ENCODE measurements around the gene DLG2.
"Not testable (repeated sequence)": the region's sequence is repeated elsewhere in the genome, so short reads cannot be mapped to it uniquely, and the experiment has no call there.

The DLG2 gene

DNA sequence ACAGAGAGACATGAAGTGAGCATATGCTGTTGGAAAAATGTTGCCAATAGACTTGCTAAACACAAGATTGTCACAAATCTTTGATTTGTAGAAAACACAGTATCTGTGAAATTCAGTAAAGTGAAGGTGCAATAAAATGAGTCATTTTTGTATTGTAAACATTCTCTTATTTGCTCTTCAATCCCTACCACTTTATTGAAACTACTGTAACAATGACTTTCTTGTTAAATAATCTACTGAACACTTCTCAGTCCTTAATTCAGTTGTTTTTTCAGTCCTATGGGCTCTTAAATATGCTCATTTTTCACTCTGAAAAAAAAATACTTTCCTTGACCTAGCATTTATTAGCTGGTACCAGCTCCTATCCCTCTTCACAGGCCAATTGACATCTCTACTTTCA is 531.9 kb downstream of the DLG2 start:
- no peak for DNase-seq

DNA sequence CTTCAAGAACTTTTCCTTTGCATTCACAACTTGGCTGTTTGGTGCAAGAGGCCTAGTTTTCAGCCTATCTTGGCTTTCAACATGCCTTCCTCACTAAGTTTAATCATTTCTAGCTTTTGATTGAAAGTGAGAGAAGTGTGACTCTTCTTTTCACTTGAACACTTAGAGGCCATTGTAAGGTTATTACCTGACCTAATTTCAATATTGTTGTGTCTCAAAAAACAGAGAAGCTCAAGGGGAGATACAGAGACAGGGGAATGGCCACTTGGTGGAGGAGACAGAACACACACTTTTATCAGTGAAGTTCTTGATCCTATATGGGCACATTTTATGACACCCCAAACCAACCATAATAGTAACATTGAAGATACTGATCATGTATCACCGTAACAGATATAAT is 532.3 kb downstream of the DLG2 start:
- no peak for DNase-seq

DNA sequence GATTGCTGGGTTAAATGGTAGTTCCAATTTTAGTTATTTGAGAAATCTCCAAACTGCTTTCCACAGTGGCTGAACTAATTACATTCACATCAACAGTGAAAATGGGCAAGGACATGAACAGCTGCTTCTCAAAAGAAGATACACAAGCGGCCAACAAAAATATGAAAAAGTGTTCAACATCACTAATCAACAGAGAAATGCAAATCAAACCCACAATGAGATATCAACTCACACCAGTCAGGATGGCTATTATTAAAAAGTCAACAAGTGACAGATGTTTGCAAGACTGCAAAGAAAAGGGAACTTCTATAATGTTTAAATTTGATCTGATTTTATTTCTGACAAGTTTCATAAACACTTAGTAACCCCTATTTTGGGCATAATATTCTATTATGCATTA is 537.5 kb downstream of the DLG2 start:
- DNase-seq: no peak

DNA sequence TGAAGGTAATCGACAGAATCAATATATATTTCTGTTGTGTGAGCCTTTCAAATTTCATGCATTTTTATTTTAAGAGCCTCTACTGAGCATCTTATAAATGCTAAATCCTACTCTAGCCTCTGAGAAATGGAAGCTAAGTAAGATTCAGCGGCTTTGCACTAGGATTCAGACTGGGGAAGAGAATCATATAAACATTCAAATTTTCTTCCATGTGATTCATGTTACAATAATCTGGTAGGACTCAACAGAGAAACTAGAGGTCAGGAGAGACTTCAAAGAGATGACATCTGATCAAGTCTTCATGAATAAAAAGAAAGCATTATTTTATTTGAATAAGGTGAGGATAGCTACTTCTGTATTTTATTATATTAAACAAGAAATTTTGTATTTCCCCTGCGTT is 538.9 kb downstream of the DLG2 start:
- no peak for DNase-seq

DNA sequence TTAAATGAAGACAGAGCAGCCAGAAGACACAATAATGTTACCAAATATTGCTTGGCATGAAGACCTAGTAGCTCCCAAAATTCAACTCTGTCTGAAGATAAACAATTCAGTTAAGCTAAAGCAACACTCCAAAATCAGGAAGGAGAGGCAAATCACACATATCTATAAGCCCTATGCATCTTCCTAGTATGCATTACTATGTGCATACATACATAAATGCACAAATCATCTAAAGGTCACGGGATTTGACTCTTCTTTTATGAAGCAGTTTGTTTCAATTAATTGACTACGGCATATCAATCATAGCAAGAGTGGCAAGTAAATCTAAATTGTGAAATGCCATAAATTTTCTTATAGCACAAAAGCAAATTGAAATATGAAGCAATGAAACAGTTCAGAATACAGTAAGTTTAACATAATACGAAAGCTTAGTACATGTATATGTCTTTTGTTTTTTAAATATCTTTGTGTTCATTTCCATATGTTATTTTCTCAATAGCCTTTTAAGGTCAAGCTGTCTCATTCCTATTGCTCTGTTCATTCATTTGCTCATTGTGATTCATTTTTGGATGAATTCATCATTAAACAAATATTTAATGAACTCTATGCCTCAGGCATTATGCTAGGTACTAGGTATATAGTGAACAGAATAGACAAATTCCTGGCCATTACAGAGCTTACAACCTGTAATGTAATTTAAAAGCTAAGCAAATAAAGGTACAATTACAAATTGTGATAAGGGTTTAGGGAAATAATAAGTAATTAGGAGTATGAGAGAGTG is 540.5 kb downstream of the DLG2 start:
- DNase-seq: no peak

DNA sequence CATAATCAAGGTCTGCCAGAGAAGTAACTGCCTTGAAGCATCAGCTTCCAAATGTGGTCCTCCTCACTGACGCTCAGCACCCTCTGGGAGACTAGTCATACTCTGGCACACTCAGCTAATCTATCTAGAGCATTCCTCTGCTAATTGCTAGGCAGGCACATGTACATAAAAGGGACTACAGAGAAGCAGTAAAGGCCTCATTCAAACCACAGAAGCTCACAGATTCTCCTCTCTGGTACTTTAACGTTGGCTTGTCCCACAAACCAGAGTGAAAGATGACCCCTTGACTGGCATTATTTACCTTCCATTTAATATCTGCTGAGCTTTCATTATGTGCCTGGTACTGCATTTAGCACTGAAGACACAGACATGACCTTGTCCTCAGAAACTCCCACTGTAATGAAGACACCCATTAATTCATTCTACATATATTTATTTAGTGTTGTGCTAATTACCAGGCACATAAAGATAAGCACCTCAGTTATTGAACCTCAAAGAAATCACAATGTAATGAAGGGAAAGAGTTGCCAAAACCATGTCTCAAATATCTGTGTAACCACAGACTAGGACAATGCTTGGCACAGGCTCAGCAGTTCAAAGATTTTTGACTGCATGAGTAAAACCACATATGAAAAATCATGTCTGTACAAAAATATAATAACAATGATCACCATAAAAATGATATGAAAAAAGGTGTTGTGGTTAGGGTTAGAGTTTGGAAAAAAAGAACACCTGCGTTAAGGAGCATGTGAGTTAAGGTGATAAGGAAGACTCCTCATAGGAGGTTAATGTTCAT is 550.4 kb downstream of the DLG2 start:
- DNase-seq: no peak

DNA sequence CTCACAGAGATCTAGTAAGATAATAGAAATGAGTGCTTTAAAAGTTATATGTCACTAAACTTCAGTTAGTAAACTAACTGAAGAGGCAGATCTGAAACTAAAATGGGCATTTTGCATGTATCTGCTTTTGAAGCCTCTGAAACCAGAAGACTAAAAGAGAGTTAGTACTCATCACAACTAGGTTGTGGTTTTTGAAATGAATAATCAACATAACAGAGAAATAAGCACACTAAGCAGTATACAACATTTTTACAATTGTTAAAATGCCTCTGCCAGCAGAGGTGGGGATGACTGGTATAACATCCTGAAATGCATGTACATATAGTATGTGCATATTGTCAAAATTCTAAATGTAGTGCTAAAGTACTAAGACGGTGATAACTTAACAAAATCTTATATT is 564.5 kb downstream of the DLG2 start:
- DNase-seq: no peak

DNA sequence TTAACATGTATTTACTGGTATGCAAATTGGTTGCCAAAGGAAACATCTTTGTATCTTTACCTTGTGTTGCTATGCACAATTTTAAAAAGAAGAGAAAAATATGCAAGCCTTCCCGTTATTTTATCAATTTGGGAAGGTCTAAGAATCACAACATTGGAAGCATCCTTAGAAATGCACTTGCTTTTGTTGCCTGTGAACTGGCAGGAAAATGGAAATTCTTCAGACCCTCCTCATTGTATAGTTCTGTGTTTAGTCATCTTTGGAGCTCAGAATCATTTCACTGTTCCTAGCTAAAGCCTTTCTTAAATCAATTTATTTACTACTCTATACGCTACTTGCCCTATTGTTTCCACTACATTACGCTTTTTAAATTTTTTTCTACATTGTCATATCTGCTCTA is 574.5 kb downstream of the DLG2 start:
- DNase-seq: no peak

DNA sequence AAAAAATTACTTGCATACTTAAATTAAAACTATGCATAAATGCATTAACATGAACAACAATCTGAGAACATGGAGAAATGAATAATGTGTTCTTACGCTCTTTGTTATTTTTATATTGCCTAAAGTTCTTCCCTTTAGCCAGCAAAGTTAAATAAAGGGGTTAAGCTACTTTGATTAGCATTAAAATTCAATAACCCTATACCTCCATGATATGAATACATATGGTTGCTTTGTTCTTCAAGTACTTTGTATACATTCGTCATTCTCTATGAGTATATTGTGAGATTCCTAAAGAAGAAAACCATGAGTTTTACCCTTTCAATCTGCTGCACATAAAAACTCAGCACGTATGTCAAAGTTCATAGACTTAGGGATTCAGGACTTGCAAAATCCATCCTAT is 578.3 kb downstream of the DLG2 start:
- no peak for DNase-seq

DNA sequence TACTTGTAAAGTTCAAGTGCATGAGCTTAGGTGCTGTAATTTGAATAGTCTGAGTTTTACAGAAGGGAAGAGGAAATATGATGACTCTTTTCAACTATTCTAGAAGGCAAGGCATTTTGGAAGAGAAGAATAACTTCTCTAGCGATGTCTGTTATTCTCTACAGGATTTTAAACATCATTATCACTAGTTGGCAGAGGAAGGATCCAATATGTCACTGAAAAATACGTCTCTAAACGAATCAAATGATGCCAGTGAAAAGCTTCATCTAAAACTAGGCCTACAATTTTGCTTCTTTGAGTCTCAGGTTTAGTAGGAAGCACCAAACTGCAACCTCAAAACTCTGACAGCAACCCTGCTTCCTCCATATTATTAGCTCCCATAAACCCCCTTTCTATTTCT is 581.4 kb downstream of the DLG2 start:
- DNase-seq: no peak

DNA sequence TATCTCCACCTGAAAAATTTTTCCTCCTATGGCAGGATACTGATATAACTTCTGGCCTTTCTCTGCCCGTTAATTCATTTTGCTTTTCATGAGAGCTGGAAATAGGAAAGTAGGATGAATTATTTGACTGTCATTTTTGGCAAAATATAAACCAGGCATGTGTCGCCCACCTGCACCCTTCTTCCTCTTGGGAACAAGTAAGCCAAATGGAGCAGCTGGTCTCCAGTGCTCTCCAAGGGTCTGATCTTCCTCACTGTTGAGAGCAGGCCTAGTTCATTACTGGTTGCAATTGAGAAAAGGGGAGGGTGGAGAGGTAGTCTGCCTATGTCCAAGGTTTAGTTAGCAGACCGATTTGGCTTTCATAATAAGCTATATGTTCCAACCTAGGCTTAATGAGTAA is 582.2 kb downstream of the DLG2 start:
- DNase-seq: no peak

DNA sequence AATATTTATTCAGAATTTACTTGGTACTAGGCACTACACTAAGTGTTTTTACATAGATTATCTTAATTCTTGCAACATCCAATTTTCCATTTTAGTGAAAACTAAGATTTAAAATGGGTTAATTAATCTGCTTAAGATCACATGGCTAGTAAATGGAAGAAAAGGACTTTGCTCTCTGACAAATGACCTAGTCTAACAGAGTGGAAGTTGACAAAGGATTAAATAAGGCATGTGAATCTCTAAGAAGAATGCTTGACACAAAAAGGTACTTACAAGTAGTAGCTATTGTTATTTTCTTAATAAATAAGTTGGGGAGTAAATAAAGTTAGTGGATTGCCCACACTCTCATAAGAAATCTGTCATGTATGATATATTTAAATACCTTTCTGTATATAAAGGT is 584.8 kb downstream of the DLG2 start:
- DNase-seq: no peak

DNA sequence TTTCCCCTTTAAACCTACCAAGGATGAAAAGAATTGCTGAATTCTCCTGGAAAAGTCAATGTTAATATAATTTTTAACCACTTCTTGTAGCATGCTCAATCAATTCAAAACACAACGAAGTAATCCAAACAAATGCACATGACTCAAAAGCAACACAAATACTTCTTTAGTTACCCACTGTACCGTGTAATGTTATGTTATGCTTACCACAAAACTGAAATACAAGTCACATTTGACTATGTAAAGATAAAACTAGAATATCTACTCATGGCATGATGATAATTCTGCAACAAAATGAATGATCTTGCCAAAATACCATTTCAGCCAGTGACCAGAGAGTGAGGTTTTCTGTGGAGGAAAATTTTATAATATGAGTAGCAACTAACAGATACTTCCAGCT is 587.0 kb downstream of the DLG2 start:
- DNase-seq: no peak

DNA sequence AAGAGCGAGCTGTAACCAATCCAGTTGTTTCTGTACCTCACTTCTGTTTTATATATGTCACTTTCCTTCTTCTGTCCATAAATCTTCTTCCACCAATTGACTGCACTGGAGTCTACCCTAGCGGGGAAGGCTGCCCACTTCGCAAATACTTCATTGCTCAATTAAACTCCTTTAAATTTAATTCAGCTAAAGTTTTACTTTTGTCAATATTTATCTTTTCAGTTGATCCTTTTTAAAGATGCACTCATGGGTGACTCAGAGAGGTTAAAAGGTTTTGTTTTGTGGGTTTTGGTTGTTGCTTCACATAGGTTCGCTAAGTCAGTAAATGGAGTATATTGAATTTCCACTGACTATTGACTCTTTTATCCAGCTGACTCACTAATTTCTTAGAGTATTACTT is 597.2 kb downstream of the DLG2 start:
- DNase-seq: no peak

DNA sequence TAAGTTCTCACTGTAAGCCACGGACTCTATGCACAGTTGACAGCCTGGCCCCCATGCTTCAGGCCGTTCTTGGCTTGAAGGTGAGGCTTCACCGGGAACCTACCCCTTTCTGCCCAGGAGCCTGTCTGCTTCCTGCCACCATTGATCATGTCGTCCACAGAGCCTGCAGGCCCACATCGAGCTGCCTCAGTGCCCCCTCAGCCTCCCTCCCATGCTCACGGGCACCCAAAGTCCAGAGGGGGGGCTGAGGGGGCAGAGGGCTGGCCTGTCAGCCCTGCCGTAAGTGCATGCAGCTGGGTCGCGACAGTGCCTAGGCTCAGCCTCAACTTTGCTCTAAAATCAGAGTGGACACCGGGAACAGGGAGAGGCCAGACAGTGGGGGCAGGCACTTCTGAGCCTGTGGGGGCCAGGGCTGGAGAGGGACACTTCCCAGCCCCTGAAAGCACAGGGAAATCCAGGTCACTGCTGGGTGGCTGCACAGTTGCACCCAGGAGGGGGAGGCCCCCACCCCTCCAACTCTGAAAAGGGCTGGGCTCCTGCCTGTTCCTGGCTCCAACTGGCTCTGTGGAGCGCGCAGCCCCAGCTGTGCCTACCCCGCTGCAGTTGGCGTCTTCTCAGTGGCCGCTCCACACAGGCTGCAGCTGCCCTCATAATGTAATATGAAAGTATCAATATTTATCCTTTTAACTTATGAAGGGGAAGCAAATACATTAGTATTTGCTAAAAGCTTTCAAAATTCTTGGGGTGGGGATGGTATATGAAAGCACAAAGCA is 598.6 kb downstream of the DLG2 start:
- no peak for DNase-seq

DNA sequence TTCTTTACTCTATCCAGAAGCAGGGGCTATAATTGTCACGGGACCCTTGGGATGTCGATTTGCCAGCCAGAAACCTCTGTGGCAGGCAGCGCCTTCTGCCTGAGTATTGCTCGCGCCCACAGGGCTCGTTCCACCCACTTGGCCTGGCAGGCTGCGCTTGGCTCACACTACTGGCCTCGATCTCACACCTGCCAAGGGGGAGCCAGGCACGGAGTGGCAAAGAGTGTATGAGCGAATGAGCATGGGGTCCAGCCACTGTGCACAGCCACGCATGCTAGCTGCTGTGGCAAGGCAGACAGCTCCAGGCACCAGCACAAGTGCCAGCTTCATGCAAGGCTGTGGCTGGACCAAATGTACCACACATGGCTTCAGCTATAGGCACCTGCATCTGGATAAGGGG is 599.8 kb downstream of the DLG2 start:
- no peak for DNase-seq

DNA sequence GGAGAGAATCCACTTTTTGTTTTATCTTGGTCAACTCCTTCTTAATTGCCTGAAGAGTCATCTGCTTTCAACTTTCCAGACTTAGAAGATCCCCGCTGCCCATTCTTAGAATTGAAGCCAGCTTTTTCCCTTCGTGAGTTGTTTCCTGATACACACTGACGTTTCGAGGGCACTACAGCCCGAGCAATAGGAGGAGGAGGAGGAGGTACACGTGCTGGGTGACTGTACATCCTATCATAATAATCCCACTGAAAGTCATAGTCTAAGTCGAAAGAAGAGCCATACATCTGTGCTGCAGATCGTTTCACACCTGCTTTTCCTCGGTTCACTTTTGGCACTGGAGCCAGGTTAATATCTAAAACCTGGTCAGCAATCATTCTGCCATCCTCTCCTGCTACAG is 606.1 kb downstream of the DLG2 start:
- DNase-seq: no peak

DNA sequence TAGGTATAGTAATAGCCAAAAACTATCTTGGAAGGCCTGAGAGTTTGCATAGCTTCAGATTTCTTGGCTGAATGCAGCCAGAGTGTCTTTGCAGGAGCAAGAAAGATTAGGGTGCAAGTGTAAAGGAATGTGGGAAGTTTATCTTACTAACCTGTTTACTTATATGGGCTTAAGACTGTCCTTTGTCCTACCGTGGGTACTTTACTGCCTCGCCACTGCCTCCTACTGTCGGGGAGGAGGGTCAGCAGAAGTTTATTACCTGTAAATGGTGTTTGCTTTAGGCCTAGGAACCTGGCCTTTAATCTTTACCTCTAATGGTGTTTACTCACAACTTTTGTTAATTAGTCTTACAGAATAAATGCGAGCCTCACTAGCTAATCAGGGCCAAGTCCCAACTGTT is 633.8 kb downstream of the DLG2 start:
- no peak for DNase-seq

DNA sequence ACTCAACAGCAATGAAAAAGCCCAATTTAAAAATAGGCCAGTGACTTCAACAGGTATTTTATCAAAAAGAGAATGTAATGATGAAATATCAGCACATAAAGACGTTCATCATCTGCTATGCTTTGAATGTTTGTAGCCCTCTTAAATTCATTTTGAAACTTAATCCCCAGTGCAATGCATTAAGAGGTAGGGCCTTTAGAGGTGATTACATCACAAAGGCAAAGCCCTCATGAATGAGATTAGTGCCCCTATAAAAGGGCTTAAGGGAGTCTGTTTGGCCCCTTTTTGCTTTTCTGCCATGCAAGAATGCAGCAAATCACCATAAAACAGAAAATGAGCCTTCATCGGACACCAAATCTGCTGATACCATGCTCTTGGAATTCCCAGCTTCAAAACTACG is 637.0 kb downstream of the DLG2 start:
- no peak for DNase-seq

DNA sequence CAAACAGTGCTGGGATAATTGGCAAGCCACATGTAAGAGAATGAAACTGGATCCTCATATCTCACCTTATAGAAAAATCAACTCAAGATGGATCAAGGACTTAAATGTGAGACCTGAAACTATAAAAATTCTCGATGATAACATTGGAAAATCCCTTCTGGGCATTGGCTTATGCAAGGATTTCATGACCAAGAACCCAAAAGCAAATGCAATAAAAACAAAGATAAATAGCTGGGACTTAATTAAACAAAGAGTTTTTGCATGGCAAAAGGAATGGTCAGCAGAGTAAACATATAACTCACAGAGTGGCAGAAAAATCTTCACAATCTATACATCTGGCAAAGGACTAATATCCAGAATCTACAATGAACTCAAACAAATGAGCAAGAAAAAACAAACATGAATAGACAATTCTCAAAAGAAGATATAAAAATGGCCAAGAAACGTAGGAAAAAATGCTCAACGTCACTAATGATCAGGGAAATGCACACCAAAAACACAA is 639.4 kb downstream of the DLG2 start:
- DNase-seq: not testable (repeated sequence)

DNA sequence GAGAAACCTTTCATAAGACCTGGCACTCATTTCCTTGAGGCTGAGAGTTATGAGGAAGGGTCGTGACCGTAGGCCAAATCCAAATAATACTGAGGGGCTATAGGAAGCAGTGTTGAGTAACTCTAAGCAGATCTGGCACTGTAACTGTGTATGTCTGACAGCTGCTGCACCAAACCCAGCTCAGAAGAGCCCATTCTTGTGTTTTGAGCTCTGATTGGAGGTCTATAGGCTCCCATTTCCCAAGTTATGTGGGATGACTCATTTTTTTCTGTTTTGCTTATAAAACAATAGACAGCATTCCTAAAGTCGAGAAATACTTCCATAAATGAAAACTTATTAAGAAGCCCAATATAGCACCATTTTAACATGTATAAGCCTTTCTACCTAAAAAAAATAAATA is 645.8 kb downstream of the DLG2 start:
- no peak for DNase-seq

DNA sequence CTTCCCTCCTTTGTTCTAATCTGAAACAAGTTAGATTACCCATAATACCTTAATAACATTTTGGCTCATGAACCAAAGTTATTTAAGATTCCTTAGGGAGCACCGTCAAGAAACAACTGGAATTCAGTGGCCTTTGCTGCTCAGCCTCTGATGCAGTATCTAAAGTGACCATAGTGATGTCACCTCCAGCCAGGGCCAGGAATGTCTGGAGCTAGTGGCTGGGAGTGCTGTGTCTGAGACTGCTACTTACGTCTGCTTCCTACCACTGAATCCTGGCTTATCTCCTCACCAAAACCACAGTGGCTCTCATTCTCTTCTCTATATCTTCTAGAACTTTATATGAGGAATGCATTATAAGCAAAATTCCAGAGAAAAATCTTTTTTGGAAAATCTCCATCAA is 658.0 kb downstream of the DLG2 start:
- DNase-seq: no peak

DNA sequence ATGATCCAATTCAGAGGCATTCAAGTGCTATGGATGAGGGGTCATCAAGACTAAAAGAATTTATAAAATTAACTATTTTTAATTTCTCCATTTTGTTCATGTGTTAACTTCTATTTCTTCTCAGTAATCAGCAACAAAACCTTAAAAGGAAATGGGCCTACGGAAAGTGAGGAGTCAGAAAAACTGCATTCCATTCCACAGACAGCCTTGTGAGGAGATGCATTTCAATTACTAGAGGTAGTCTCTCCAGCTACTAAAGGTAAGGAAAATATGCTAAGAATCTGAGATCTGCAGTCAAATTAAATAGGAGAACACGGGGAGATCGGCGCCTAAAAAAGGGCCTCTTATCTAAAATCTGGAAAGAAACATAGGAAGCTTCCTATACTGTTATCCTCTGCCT is 661.7 kb downstream of the DLG2 start:
- no peak for DNase-seq

DNA sequence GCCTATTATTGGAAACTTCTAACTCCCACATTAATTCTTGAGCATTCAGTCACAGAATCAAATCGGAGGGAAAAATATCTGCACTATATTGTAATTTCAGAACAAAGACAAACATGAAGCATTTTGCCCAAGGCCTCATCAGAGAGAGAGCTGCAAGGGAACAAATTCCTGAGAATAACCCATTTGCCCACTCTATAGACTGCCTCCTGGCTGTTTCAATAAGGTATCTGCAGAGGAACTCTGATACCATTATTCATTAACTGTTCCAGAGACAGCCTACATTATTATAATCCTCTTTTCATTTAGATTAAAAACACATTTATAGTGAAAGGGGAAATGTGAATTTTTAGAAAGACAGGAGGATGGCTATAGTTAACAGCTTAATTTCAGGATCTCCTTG is 663.9 kb downstream of the DLG2 start:
- no peak for DNase-seq

Measured in NCI-H2107 (cell line).